Ovary (tissue), 3 donors: ENCODE results near the gene GTPBP6.

Experiments used
- POLR2A ChIP-seq: fragments of 450-650 bp; IDR thresholded peaks from one replicate; pipeline ENCODE4 v1.6.1; 2017; ENCODE audit warnings: antibody characterized with exemption, mild to moderate bottlenecking, moderate library complexity
- TF ChIP-seq, protein P1 (sequence below), 3 donors: fragments of 450-650 bp in 2 of 3; fragments of 200-600 bp in 1 of 3; IDR thresholded peaks; one replicate each; pipeline versions ENCODE4 v1.5.1 to v1.8.0; 2016 to 2022; ENCODE audit warnings: antibody characterized with exemption in 3 of 3, mild to moderate bottlenecking in 1 of 3
- donor health status: DM: no; HTN: no; CAD: no.

DNA sequence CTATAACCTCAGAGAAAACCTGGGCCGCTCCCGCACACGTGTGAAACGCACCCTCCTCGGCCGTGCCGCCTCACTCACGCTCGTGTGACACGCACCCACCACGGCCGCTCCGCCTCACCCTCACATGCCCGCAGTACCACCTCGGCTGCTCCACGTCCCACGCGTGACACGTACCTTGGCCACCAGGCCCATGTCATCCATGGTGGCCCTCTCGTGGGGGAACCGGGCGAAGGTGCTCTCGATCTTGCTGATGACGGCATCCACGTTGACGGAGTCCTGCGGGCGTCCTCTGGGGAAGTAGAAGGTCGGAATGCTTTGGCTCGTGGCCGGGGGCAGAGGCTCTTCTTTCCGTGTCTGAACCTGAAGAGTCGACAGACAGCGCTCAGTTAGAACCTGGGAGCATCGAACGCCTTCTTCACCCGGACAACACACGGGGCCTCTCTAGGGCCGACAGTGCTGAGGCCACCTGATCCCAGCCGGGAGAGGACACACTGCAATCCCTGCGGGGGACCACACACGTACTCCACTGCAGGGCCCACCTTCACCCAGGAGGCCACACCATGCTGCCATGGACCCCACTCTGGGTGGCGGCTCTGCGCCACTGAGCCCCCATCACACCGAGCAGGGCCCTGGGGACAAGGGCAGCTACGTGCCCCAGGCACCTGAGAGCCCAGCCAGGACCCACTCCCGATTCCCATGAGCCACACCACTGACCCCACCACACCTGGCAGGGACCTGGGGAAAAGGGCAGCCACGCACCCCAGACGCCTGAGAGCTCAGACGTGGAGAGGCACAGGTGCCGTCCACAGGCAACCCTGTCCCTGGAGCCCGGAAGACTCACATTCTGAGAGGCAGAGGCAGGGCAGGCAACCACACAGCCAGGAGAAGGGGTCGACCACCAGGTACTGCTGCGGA lies 42.9 kb upstream of the GTPBP6 start:
- TF ChIP-seq, protein P1, sequence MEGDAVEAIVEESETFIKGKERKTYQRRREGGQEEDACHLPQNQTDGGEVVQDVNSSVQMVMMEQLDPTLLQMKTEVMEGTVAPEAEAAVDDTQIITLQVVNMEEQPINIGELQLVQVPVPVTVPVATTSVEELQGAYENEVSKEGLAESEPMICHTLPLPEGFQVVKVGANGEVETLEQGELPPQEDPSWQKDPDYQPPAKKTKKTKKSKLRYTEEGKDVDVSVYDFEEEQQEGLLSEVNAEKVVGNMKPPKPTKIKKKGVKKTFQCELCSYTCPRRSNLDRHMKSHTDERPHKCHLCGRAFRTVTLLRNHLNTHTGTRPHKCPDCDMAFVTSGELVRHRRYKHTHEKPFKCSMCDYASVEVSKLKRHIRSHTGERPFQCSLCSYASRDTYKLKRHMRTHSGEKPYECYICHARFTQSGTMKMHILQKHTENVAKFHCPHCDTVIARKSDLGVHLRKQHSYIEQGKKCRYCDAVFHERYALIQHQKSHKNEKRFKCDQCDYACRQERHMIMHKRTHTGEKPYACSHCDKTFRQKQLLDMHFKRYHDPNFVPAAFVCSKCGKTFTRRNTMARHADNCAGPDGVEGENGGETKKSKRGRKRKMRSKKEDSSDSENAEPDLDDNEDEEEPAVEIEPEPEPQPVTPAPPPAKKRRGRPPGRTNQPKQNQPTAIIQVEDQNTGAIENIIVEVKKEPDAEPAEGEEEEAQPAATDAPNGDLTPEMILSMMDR (IDR thresholded peaks at IDR 0.05) = no peak
- no peak for TF ChIP-seq POLR2A
